GM18517 (cell line): Measurements from ENCODE around the gene USP20.
"Not testable (repeated sequence)": the region's sequence is repeated elsewhere in the genome, so short reads cannot be mapped to it uniquely, and the experiment has no call there.

Source experiments
- ATAC-seq: cut with Tn5 transposase; IDR thresholded peaks from one replicate; pipeline ENCODE4 v1.9.1; 2021; ENCODE audit warnings: mild to moderate bottlenecking, moderate library complexity; ENCODE audit not compliant: unreplicated experiment

The USP20 gene

GRCh38 chr9:129835128-129835859 lies at the start of gene USP20, which contains the start of gene C9orf78:
Gene USP20, plus strand, starts transcription at chr9:129835458. Its CDS starts 17,098 bp downstream, at chr9:129852556.
Gene C9orf78, minus strand, starts transcription at chr9:129835275. Its CDS starts 54 bp downstream, at chr9:129835221.
- peak; percentile 74 for ATAC-seq

- no peak for ATAC-seq
Observed at GRCh38 chr9:129785866-129786265, 49.4 kb upstream of the USP20 start.

- no peak for ATAC-seq
Observed at GRCh38 chr9:129786481-129786880, 48.8 kb upstream of the USP20 start.

- no peak for ATAC-seq
Observed at GRCh38 chr9:129794549-129794948, 40.7 kb upstream of the USP20 start.

GRCh38 chr9:129796029-129796428 lies 39.2 kb upstream of the USP20 start:
- not testable (repeated sequence) for ATAC-seq

DNA sequence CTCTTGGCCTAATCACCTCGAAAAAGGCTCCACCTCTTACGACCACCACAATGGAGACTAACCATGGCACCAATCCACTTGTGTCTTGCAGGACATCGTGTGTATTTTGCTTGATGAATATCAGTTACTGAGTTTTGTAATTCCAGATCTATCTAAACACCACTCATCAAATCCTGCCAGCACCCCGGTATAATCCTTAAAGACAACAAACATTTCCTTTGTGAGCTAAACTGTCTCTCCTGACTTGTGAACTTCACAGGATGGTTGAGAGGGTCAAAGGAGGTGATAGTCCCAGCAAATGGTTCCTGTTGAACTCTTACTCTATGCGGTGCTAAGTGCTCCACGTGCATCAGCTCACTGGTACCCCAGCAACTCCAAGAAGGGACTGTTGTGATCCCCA lies 36.3 kb upstream of the USP20 start:
- no peak for ATAC-seq

DNA sequence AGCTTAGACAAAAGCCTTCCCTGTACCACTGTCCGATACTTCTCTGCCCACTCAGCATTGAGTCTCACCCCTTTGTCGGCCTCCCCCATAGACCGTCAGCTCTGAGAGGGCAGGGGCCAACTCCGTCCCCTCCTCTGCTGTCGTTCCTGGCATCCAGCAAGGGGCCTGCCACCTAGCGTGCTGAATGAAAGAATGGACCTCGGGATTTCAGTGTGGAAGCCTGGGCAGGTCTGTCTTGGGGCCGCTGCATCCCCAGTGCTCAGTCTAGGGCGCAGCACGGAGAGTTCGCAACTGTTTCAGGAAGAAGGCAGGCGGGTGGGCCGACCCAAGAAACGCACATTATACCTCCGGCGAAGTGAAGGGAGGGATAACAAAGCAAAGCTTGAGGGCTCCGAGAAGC lies 33.8 kb upstream of the USP20 start:
- no peak for ATAC-seq

DNA sequence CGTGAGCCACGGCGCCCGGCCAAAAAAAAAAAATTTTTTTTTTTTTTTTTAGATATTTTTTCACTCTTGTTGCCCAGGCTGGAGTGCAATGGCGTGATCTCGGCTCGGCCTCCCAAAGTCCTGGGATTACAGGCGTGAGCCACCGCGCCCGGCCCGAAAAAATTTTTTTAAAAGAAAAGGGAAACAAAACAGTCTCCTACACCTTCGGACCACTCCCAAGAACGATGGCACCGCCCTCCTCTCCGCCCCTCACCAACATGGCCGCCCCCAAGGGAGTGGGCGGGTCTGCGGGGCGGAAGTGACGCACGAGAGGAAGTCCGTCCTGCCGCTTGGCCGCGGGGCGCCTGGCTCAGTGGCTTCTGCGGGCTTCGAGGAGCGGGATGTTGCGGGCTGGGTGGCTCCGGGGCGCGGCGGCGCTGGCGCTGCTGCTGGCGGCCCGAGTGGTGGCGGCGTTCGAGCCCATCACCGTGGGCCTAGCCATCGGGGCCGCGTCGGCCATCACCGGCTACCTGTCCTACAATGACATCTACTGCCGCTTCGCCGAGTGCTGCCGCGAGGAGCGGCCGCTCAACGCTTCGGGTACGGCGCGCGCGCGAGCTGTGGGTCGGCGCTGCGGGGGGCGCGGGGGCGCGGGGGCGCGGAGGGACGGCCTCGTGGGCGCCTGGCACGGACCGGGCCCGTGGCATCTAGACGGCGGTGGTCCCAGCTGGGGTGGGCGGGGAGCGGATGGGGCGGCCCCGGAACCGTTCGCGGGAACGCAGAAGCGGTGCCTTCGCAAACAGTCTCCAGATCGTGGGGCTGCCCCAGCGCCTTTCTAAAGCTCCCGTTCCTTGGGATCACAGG lies 32.2 kb upstream of the USP20 start, which contains the start of gene TOR1B:
TOR1B (plus strand) TSS at position 352 of the 843 bp plus-strand sequence; CDS start at position 381, 29 bp downstream.
- ATAC-seq = peak; percentile 90

DNA sequence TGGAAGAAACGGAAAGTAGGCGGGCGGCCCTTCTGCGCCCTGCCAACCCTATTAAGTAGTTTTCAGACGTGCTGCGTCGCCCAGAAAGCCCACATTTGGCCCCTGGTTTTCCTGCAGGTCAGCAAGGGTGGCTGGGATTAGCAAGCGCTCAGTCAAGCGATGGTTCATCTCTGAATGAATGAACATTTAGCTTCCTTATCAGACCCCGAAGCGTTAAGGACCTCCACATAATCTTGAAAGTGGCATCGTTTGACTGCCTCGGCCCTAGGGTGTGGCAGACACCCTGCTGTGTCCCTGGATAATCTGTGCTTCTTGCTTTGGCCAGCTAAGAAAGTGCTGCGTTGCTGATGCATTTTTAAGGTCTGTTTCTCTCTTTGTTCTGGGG lies 31.6 kb upstream of the USP20 start:
- no peak for ATAC-seq

GRCh38 chr9:129806061-129806460 lies 29.2 kb upstream of the USP20 start:
- no peak for ATAC-seq

DNA sequence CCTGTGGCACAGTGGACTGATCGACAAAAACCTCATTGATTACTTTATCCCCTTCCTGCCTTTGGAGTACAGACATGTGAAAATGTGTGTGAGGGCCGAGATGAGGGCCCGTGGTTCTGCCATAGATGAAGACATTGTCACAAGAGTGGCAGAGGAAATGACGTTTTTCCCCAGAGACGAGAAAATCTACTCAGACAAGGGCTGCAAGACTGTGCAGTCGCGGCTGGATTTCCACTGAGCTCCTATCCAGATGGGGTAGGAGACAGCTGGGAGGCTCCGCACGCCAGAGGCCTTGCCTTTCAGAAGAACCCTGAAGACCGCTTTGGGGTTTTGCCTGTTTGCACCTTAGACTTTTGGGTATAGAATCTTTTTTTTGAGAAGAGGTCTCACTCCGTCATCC lies 25.9 kb upstream of the USP20 start:
- ATAC-seq = no peak

DNA sequence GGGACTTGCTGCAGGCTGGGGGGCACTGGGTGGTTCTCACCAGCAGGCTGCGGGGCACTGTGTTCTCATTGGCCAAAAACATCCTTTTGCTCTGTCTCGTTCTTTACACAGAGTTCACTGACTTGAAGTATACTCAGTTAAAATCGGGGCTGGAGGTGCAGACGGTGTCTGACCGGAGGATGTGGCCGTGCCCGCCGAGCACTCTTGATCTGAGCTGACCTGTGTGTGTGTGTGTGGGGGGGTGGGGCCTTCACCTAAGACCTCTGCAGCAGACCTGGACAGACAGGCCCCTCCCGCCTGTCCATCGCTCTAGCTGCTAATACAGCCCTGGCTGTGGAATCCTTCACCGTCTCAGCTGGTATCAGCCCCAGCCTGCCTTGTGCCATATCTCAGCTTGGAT lies 25.1 kb upstream of the USP20 start:
- ATAC-seq = no peak

- no peak for ATAC-seq
Observed at GRCh38 chr9:129810788-129811187, 24.5 kb upstream of the USP20 start.

DNA sequence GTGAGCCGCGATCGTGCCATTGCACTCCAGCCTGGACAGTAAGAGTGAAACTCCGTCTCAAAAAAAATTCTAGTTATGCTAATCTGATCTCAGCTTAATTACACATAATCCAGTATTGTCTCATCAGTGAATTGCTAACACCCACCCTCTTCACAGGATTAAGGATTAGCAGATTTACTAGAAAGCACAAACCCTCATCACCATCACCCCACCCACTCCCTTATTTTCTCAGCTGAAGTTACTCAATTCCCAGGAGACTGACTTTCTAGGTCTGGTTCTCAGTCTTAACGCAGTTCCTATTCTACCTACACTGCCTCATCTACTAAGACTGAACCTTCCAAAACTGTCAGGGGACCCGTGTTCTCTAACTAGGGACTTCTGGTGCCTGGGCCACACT lies 23.3 kb upstream of the USP20 start:
- ATAC-seq = no peak

- ATAC-seq = no peak
Observed at GRCh38 chr9:129812385-129812784, 22.9 kb upstream of the USP20 start.

DNA sequence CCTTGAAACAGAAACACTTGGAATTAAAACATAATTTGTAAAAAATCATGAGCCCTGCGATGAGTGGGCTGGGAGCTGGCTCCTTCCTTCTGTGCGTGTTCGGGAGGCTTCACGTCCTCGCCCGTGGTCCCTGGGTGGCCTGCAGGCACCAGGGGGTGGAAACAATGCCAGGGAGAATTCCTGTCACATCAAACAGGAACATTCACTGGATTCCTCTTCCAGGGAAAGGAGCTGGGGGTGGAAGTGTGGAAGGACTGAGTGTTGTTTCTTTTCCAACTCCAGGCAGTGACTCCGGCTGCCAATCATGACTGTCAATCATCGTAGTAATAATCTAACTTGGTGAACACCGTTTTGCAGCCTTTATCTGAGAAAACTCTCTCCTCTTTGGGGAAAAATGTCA lies 21.6 kb upstream of the USP20 start:
- ATAC-seq = no peak

DNA sequence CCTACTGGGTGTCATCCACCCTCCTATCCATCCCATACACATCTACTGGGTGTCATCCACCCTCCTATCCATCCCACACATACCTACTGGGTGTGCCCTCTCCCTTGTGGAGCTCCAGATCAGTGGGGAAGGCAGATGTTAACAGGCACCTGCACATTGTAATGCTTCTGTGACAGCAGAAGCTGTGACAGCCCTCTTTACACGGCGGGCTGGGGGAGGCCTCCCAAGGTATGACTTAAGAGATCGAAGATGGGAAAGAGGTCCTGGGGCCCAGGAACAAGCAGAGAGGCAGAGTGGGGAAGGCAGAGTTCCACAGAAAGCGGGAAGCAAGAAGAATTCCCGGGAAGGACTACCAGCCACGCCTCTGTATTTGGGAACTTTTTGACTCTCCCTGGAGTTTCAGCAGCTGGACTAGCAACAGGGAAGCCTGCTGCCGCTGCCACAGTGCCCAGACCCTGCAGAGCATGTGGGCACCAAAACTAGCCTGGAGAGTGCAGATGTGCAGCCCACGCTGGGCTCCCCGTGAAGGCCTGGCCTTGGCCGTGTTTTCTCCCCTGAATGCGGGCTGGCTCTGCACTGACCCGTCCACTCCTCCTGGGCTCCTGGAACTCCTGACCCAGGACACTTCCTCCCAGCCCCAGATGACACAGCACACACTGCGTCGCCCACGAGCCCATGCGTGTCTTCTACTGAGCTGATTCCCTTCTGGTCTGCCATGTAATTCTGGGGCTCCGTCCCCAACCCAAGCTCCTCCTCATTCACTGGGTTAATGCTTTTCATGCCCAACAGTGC lies 20.6 kb upstream of the USP20 start:
- ATAC-seq = no peak

- ATAC-seq = no peak
Observed at GRCh38 chr9:129815278-129815677, 20.0 kb upstream of the USP20 start.

- ATAC-seq = no peak
Observed at GRCh38 chr9:129816501-129817435, 18.5 kb upstream of the USP20 start.

- ATAC-seq = no peak
Observed at GRCh38 chr9:129822898-129823541, 12.2 kb upstream of the USP20 start.
